KG1 (cell line): Measurements from ENCODE around the gene SIRPD.

ENCODE experiments used
- DNase-seq: peaks from one replicate; lab custom pipeline; 2025; lab: John Stamatoyannopoulos, UW

The SIRPD gene

GRCh38 chr20:1494436-1494835 lies 63.1 kb downstream of the SIRPD start:
- no peak for DNase-seq

- no peak for DNase-seq
Measured at GRCh38 chr20:1493536-1493935, 64.0 kb downstream of the SIRPD start.

- DNase-seq = no peak
Measured at GRCh38 chr20:1491860-1492642, 65.5 kb downstream of the SIRPD start.

GRCh38 chr20:1491281-1491840 lies 66.1 kb downstream of the SIRPD start, which contains the start of gene SIRPB2:
Gene SIRPB2 (minus strand): TSS chr20:1491420. CDS start chr20:1491359, 61 bp downstream.
- DNase-seq = peak; percentile 29

- DNase-seq = no peak
Measured at GRCh38 chr20:1490643-1491195, 66.8 kb downstream of the SIRPD start.

GRCh38 chr20:1489764-1490436 lies 67.6 kb downstream of the SIRPD start:
- no peak for DNase-seq

- no peak for DNase-seq
Measured at GRCh38 chr20:1489325-1489724, 68.2 kb downstream of the SIRPD start.

GRCh38 chr20:1486566-1486965 lies 70.9 kb downstream of the SIRPD start:
- no peak for DNase-seq

GRCh38 chr20:1484438-1485116 lies 72.9 kb downstream of the SIRPD start:
- no peak for DNase-seq
